Activated CD4-positive, alpha-beta T cell treated with anti-CD3 and anti-CD28 coated beads for 36 hours (primary cell): Measurements from ENCODE around the gene SDC4. TPM values are rescaled to one million over a fixed set of nuclear protein-coding genes. Genes with fewer than 3 reads are reported as not detected.

ENCODE experiments used
- ATAC-seq: fragments of 200-7000 bp; cut with Tn5 transposase; one replicate; pipeline ENCODE4 v1.10.0; 2021; ENCODE audit warnings: mild to moderate bottlenecking, moderate library complexity
- CTCF ChIA-PET: fragments of 350-600 bp; sonication (Branson Sonifier 250); formaldehyde crosslinking; loops from one replicate; lab custom pipeline; 2021; ENCODE audit warnings: antibody characterized with exemption; lab: Charles Lee
- POLR2A ChIA-PET: fragments of 350-600 bp; sonication (Branson Sonifier 250); formaldehyde crosslinking; loops from one replicate; lab custom pipeline; 2021; ENCODE audit warnings: antibody characterized with exemption, inconsistent platforms; lab: Charles Lee
- DNase-seq: peaks from one replicate; pipeline ENCODE4 v3.0.0-alpha.2; 2020
- H3K27ac Mint-ChIP-seq: one replicate; pipeline ENCODE4 v1.8.0; 2021; ENCODE audit warnings: mixed read lengths
- H3K27me3 Mint-ChIP-seq: one replicate; pipeline ENCODE4 v1.8.0; 2021; ENCODE audit warnings: mixed read lengths
- H3K36me3 Mint-ChIP-seq: one replicate; pipeline ENCODE4 v1.8.0; 2021; ENCODE audit warnings: low read depth, mixed read lengths
- H3K4me1 Mint-ChIP-seq: one replicate; pipeline ENCODE4 v1.8.0; 2021; ENCODE audit warnings: mixed read lengths
- H3K4me3 Mint-ChIP-seq: one replicate; pipeline ENCODE4 v1.8.0; 2021; ENCODE audit warnings: mild to moderate bottlenecking, moderate library complexity, mixed read lengths
- H3K9me3 Mint-ChIP-seq: one replicate; pipeline ENCODE4 v1.8.0; 2021; ENCODE audit warnings: low read depth, mixed read lengths
- intact Hi-C, 2 experiments: fragments of 100-400 bp; cut with DNase I in 1 of 2; cut with micrococcal nuclease in 1 of 2; formaldehyde crosslinking; loops; one replicate each; pipeline versions ENCODE4 v1.14.2 to v1.15.1; 2022 to 2024; cut with DNase I, micrococcal nuclease
- total RNA-seq, 2 experiments: library from RNA; stranded (reverse); gene quantifications; one replicate each; pipeline ENCODE4 v1.2.3, GENCODE V29; 2021

SDC4 gene
- total RNA-seq, 2 experiments from 2014 or later: 24.0 to 31.0 TPM

GRCh38 chr20:45374101-45374467 is 25.9 kb upstream of the SDC4 start:
- no peaks in the 10 kb centered on the region for H3K27me3 Mint-ChIP-seq
- POLR2A ChIA-PET: interaction anchor here (0.6 to 1.7 kb wide), 5 partner anchors 9 to 264 kb away, joined by 3 to 17 read pairs (median 4); partner anchors contain the start of gene SYS1
- no peak overlapping the region for H3K27ac Mint-ChIP-seq

GRCh38 chr20:45373353-45374100 is 25.3 kb upstream of the SDC4 start:
- ATAC-seq (peak; percentile 97), DNase-seq (peak; percentile 96)
- POLR2A ChIA-PET: interaction anchor here (0.6 to 1.7 kb wide), 6 partner anchors 8 to 264 kb away, joined by 3 to 17 read pairs (median 4); partner anchors contain the start of gene SYS1
- Mint-ChIP-seq H3K4me1 (peaks cover 29% of the 10 kb centered on the region), H3K9me3 (no peaks in the 10 kb centered on the region), H3K36me3 (no peaks in the 10 kb centered on the region), H3K27ac (peak overlapping the region; percentile 91), H3K4me3 (peak overlapping the region; percentile 75), H3K27me3 (no peaks in the 10 kb centered on the region)
- CTCF ChIA-PET: interaction anchor here (0.6 to 10.0 kb wide), 48 partner anchors 8 to 397 kb away, joined by 3 to 189 read pairs (median 6); partner anchors contain the start of genes DBNDD2, PIGT, SDC4 and SYS1
- intact Hi-C loops: loop anchor here (1.0 kb wide), 7 partner anchors 10 to 398 kb away; partner anchors contain the start of genes PIGT (in 1 of the 2), SDC4 (in 1 of the 2) and SYS1 (in 1 of the 2)

More at GRCh38 chr20:45374101-45374467, 25.9 kb upstream of the SDC4 start:
- no peak for ATAC-seq
- no peaks in the 10 kb centered on the region for H3K9me3 Mint-ChIP-seq
- peaks cover 28% of the 10 kb centered on the region for H3K4me1 Mint-ChIP-seq
- no peaks in the 10 kb centered on the region for H3K36me3 Mint-ChIP-seq
- CTCF ChIA-PET: interaction anchor here (0.7 to 10.0 kb wide), 43 partner anchors 9 to 397 kb away, joined by 3 to 189 read pairs (median 6); partner anchors contain the start of genes DBNDD2, PIGT, SDC4 and SYS1
- no peak for DNase-seq
- peak overlapping the region; percentile 75 for H3K4me3 Mint-ChIP-seq
- intact Hi-C loops: loop anchor here in 1 of 2 experiments (1.0 kb wide), 4 partner anchors 26 to 397 kb away; partner anchors contain the start of gene SDC4

GRCh38 chr20:45372646-45373352 is 24.6 kb upstream of the SDC4 start:
- CTCF ChIA-PET: interaction anchor here (0.6 to 10.0 kb wide), 29 partner anchors 9 to 398 kb away, joined by 3 to 189 read pairs (median 7); partner anchors contain the start of genes DBNDD2, PIGT, SDC4 and SYS1
- DNase-seq (no peak), ATAC-seq (no peak)
- H3K4me3 Mint-ChIP-seq: peak overlapping the region; percentile 75
- H3K9me3 Mint-ChIP-seq: no peaks in the 10 kb centered on the region
- peaks cover 7% of the 10 kb centered on the region for H3K36me3 Mint-ChIP-seq
- H3K27ac Mint-ChIP-seq: peak overlapping the region; percentile 91
- intact Hi-C loops: loop anchor here (1.0 kb wide), 4 partner anchors 9 to 65 kb away; partner anchors contain the start of genes PIGT (in 1 of the 2) and SYS1 (in 1 of the 2)
- POLR2A ChIA-PET: interaction anchor here (1.1 to 2.1 kb wide), 5 partner anchors 9 to 79 kb away, joined by 3 to 17 read pairs (median 5); partner anchors contain the start of gene SYS1
- H3K4me1 Mint-ChIP-seq: peaks cover 36% of the 10 kb centered on the region
- H3K27me3 Mint-ChIP-seq: no peaks in the 10 kb centered on the region

GRCh38 chr20:45372241-45372640 is 24.0 kb upstream of the SDC4 start:
- POLR2A ChIA-PET: interaction anchor here (1.1 to 2.1 kb wide), 3 partner anchors 9 to 78 kb away, joined by 3 to 5 read pairs (median 4); partner anchors contain the start of gene SYS1
- intact Hi-C loops: no loop called here
- Mint-ChIP-seq H3K27ac (peak overlapping the region; percentile 53), H3K27me3 (no peaks in the 10 kb centered on the region), H3K4me1 (peaks cover 41% of the 10 kb centered on the region), H3K9me3 (no peaks in the 10 kb centered on the region), H3K4me3 (no peak overlapping the region), H3K36me3 (peaks cover 11% of the 10 kb centered on the region)
- DNase-seq (no peak), ATAC-seq (no peak)
- CTCF ChIA-PET: interaction anchor here (0.6 to 10.0 kb wide), 14 partner anchors 10 to 399 kb away, joined by 3 to 189 read pairs (median 16); partner anchors contain the start of genes DBNDD2, PIGT and SYS1

GRCh38 chr20:45370571-45371160 is 22.4 kb upstream of the SDC4 start:
- Mint-ChIP-seq H3K27me3 (no peaks in the 10 kb centered on the region), H3K27ac (no peak overlapping the region), H3K4me3 (no peak overlapping the region), H3K9me3 (no peaks in the 10 kb centered on the region), H3K4me1 (peaks cover 48% of the 10 kb centered on the region), H3K36me3 (peaks cover 21% of the 10 kb centered on the region)
- DNase-seq (no peak), ATAC-seq (no peak)
- ChIA-PET POLR2A (interaction anchor here (0.6 to 2.1 kb wide), 2 partner anchors 7 to 105 kb away, joined by 4 to 5 read pairs; partner anchors contain the start of gene SYS1), CTCF (interaction anchor here (0.6 to 10.0 kb wide), 8 partner anchors 9 to 624 kb away, joined by 3 to 189 read pairs (median 16); partner anchors contain the start of gene SYS1)
- intact Hi-C loops: no loop called here

- H3K4me1 Mint-ChIP-seq: peaks cover 61% of the 10 kb centered on the region
- peak overlapping the region; percentile 13 for H3K4me3 Mint-ChIP-seq
- no peaks in the 10 kb centered on the region for H3K9me3 Mint-ChIP-seq
- ATAC-seq: peak; percentile 64
- CTCF ChIA-PET: interaction anchor here (0.6 to 10.0 kb wide), 10 partner anchors 9 to 319 kb away, joined by 3 to 189 read pairs (median 4); partner anchors contain the start of gene PIGT
- POLR2A ChIA-PET: interaction anchor here (0.6 to 0.8 kb wide), 2 partner anchors 16 to 49 kb away, joined by 4 to 5 read pairs; no protein-coding TSS in a partner anchor
- intact Hi-C loops: no loop called here
- H3K36me3 Mint-ChIP-seq: peaks cover 25% of the 10 kb centered on the region
- H3K27ac Mint-ChIP-seq: peak overlapping the region; percentile 62
- peak; percentile 50 for DNase-seq
- H3K27me3 Mint-ChIP-seq: no peaks in the 10 kb centered on the region
Measured at GRCh38 chr20:45368221-45368980, 20.2 kb upstream of the SDC4 start.

- peaks cover 25% of the 10 kb centered on the region for H3K36me3 Mint-ChIP-seq
- no peaks in the 10 kb centered on the region for H3K9me3 Mint-ChIP-seq
- ChIA-PET CTCF (interaction anchor here (1.0 to 2.3 kb wide), 5 partner anchors 10 to 70 kb away, joined by 3 to 15 read pairs (median 4); no protein-coding TSS in a partner anchor), POLR2A (no interaction called here)
- H3K27me3 Mint-ChIP-seq: no peaks in the 10 kb centered on the region
- H3K27ac Mint-ChIP-seq: no peak overlapping the region
- no peak overlapping the region for H3K4me3 Mint-ChIP-seq
- DNase-seq (no peak), ATAC-seq (no peak)
- intact Hi-C loops: no loop called here
- peaks cover 56% of the 10 kb centered on the region for H3K4me1 Mint-ChIP-seq
Measured at GRCh38 chr20:45367126-45367525, 18.9 kb upstream of the SDC4 start.

GRCh38 chr20:45366631-45367030 is 18.4 kb upstream of the SDC4 start:
- Mint-ChIP-seq H3K9me3 (no peaks in the 10 kb centered on the region), H3K4me1 (peaks cover 52% of the 10 kb centered on the region), H3K27ac (peak overlapping the region; percentile 7), H3K36me3 (peaks cover 25% of the 10 kb centered on the region), H3K27me3 (no peaks in the 10 kb centered on the region), H3K4me3 (no peak overlapping the region)
- no peak for DNase-seq
- CTCF ChIA-PET: interaction anchor here (1.0 to 2.3 kb wide), 3 partner anchors 14 to 93 kb away, joined by 3 to 15 read pairs (median 4); no protein-coding TSS in a partner anchor
- ATAC-seq: no peak
- POLR2A ChIA-PET: no interaction called here
- intact Hi-C loops: no loop called here

- intact Hi-C loops: no loop called here
- no peaks in the 10 kb centered on the region for H3K27me3 Mint-ChIP-seq
- CTCF ChIA-PET: interaction anchor here (0.7 to 2.3 kb wide), 5 partner anchors 8 to 93 kb away, joined by 3 to 15 read pairs (median 3); no protein-coding TSS in a partner anchor
- no peak for ATAC-seq
- no peak overlapping the region for H3K27ac Mint-ChIP-seq
- POLR2A ChIA-PET: no interaction called here
- H3K4me3 Mint-ChIP-seq: no peak overlapping the region
- H3K4me1 Mint-ChIP-seq: peaks cover 50% of the 10 kb centered on the region
- no peaks in the 10 kb centered on the region for H3K9me3 Mint-ChIP-seq
- no peak for DNase-seq
- H3K36me3 Mint-ChIP-seq: peaks cover 25% of the 10 kb centered on the region
Measured at GRCh38 chr20:45366192-45366591, 18.0 kb upstream of the SDC4 start.
